T-helper 1 cell (primary cell): ENCODE measurements around the gene DNAH11.
"Not testable (repeated sequence)": the region's sequence is repeated elsewhere in the genome, so short reads cannot be mapped to it uniquely, and the experiment has no call there.

Experiments
- DNase-seq, 5 donors: peaks; one replicate each; pipeline ENCODE4 v3.0.0-alpha.2; 2012 to 2020

Gene DNAH11

DNA sequence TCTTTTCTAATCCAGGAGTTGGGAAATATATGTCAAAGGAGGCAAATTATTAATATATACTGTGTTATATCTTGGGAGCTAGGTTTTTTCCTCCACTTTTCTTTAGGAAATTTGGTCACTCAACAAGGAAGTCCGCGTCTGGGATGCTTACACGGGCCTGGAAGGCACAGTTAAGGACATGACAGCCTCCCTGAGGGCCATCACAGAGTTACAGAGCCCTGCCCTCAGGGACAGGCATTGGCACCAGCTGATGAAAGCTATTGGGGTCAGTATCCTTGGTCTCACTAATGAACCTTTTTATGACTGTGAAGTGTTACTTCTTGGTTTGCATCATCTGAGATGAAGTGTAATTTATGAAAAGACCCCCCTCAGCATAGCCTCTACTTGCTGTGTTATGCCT is 74.7 kb downstream of the DNAH11 start:
- no peak for DNase-seq

GRCh38 chr7:21617916-21618390 is 75.1 kb downstream of the DNAH11 start:
- no peak for DNase-seq

GRCh38 chr7:21618706-21619105 is 75.9 kb downstream of the DNAH11 start:
- DNase-seq = no peak

DNA sequence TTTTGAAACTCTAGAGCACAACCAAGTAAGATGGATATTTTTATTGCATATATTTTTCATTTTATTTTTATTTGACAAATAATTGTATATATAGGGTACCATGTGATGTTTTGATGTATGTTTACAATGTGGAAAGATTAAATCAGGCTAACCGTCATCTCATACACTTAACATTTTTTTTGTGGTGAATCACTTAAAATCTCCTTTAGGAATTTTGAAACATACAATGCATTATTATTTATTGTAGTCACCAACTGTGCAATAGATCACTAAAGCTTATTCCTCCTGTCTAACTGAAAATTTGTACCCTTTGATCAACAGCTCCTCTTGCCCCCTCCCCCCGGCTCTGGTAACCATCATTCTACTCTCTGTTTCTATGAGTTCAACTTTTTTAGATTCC is 77.2 kb downstream of the DNAH11 start:
- DNase-seq = no peak

- DNase-seq = no peak
These were observed 81.5 kb downstream of the DNAH11 start for GRCh38 chr7:21624320-21624719.

GRCh38 chr7:21636694-21637093 is 93.9 kb downstream of the DNAH11 start:
- DNase-seq = no peak

GRCh38 chr7:21639206-21639868 is 96.5 kb downstream of the DNAH11 start:
- no peak for DNase-seq

- DNase-seq = no peak
These were observed 97.3 kb downstream of the DNAH11 start for GRCh38 chr7:21640105-21640504.

GRCh38 chr7:21641546-21641945 is 98.7 kb downstream of the DNAH11 start:
- DNase-seq = no peak

DNA sequence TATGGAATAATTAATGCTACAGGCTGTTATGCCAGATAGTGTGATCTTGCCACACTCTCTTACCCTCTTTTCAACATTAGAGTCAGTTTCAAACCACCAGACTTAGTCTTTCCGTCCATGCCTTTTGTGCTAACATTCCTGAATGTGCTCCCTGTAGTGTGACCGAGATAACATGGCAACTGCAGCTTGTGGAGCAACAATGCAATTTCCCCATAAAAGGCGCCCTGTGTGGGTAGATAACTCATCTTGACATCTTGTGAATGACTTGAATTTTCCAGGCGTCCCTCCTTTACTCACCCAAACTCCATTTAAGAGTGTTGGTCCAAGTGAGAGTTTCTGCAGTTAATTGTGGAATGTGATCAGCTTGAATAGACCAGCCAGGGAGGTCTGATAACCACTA is 99.6 kb downstream of the DNAH11 start:
- no peak for DNase-seq

DNA sequence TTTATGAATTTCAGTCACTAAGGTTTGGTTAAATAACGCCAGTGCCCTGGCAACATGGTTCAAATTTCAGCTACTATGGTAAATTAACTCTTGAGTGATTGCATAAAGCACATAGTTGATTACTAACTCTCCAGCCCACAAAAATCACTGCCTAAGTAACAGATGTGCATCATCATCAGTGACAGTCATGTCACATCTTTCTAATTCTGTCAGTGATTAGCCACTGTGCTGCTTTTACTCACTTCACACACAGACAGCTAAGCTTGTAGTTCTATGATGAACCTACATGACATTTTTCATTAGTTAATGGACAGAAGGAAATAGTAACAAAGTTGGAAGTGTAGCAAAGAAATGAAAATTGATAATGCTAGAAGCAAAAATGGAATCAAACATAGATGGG is 108.9 kb downstream of the DNAH11 start:
- DNase-seq = no peak

DNA sequence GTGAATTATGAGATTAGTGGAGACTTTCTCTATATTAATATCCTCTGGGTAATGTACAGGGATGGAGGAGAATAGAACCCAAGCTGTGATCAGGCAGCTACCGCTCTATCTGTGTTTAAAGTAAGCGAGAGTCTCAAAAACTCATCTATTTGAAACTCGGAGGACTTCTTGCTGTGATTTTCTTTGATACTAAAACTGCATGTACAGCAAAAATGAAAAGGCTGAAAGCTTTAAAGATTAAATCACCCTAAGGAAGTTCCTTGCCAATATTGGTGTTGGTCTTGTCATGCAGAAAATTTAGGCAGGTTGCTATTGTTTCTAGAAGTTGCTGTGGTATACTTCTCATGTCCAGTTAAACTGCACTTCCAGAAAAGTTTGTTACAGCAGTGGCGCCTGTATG is 110.8 kb downstream of the DNAH11 start:
- no peak for DNase-seq

DNA sequence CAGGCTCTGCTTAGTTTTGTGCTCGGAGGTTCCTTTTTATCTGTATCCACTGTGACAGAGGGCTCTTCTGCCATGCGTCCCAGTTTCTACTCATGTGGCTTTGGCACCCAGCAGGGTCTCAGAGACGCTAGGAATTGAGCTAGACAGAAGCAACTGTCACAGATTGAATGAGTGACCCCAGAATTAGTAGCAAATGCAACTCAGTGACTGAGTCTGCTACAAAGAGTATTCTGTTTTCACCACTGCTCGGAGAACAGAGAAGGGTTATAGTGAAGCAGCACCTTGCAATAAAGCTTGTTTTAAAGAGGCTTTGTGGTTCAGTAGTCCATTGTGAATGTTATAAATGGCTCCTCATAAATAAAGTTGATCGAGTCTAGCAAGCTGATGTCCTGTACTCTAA is 113.2 kb downstream of the DNAH11 start:
- no peak for DNase-seq

DNA sequence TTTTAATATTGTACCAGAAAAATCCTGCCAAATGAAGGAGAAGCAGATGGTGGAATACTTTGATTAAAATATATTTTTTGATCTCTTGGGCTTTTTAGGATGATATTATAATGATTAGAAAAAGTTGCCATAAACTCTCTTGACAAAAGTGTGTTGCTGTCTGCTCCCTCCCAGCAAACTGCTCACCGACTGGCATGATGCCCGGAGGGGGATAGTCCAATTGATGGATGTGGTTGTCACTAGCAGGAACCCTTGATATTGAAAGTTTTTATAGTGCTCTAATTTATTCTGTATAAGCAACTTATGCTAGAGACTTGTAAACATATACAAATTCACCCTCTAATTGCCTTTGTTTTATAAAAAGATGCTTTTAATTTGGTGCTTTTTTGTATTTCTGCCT is 114.0 kb downstream of the DNAH11 start:
- no peak for DNase-seq

- DNase-seq = no peak
These were observed 127.7 kb downstream of the DNAH11 start for GRCh38 chr7:21670496-21670895.

DNA sequence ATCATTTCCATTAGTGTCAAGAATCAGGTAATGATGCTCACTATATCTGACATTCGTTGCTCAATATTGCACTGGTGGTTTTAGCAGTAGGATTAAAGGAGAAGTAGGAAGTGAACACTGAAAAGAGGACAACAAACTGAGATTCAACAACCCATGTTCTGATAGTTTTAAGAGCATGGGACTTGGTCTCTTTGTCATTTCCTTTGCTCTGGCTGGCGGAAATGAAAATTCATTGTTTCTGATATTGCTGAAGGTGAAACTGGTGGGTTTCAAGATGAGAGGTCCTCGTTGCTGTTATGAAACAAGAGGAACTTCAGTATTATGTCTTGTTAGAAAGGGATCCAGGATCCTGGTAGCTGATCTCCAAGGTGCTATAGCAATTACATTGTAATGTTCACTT is 129.0 kb downstream of the DNAH11 start:
- DNase-seq = peak in 1 of 5 donors; percentile 46

- no peak for DNase-seq
These were observed 132.4 kb downstream of the DNAH11 start for GRCh38 chr7:21675255-21675654.

DNA sequence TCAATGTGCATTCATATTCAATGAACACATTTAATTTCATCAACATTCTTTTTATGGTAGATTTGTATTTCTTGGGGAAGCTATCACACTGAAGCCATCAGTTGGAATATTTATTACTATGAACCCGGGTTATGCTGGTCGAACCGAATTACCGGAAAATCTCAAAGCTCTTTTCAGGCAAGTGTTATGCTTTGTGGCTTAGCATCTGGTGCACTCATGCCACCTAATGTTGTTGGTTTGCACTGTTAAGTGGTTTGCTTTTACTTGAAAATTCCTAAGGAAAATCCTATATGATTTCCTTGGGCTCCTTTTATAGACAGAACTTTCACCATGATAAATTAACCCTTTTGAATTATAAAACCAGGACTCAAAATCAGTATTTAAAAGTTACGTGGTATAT is 147.9 kb downstream of the DNAH11 start:
- no peak for DNase-seq

DNA sequence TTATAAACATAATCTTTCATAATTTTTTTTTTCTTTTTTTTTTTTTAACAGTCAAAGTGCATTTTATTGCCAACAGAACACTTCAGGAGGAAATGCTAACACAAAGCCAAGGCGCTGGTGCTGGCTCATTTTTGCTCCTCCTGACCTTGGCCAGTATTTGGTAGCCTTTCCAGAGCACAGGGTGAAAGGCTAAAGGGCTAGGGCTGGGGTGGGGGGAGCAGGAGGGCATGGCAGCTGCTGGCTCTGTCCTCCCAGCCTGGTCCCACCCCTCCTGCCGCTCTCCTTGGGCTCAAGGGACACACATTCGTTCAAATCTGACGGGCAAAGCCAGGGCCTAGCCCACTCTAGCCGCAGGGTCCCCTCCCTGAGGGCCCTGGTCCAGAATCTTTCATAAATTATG is 148.3 kb downstream of the DNAH11 start:
- not testable (repeated sequence) for DNase-seq

- DNase-seq = not testable (repeated sequence)
These were observed 157.7 kb downstream of the DNAH11 start for GRCh38 chr7:21700587-21700986.

DNA sequence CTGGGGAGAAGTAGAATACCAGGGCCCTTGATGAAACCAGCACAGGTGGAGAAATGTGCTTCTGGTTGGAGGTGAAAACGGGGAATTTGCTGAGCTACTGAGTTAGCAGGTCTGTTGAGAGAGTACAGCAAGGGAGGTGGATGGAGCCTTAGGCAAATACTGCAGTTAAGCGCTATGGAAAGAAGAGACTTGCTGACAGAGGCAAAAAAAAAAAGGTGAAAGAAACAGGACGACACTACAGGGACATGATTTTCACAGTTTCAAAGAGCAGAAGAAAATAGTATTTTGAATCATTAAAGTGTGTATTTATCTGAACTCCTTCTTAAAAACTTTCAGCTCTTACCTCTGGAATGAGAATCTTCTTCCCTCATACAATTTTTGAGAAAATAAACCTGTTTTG is 159.5 kb downstream of the DNAH11 start:
- no peak for DNase-seq

DNA sequence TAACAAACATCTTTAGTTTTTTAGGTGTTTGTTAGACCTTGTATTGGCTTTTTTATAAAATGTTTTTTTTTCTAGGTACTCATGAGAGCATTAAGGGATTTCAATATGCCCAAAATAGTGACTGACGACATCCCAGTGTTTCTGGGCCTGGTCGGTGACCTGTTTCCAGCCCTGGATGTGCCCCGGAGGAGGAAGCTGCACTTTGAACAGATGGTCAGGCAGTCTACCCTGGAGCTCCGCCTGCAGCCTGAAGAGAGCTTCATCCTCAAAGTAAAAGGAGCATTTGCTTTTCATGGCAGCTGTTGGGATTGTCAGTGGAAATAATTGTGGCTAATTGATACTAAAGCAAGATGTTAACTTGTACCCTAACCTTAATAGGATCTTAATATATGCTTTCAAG is 161.5 kb downstream of the DNAH11 start:
- DNase-seq = no peak

GRCh38 chr7:21706131-21706530 is 163.3 kb downstream of the DNAH11 start:
- no peak for DNase-seq

DNA sequence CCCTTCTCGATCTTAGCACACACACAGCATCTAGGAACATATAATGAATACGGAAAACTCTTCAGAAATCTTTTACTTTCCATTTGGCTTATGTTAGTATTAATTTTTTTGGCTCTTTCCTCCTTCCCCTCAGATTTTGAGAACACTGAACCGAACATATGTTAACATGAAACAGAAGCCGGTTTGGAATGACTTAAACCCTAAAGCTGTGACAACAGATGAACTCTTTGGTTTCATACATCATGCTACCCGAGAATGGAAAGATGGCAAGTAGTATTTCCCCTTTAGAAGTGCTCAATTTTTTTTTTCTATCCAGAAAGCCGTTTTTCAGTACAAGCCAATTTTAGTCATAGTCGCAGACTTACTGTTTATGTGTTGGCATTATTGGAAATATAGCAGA is 164.7 kb downstream of the DNAH11 start:
- DNase-seq = no peak

DNA sequence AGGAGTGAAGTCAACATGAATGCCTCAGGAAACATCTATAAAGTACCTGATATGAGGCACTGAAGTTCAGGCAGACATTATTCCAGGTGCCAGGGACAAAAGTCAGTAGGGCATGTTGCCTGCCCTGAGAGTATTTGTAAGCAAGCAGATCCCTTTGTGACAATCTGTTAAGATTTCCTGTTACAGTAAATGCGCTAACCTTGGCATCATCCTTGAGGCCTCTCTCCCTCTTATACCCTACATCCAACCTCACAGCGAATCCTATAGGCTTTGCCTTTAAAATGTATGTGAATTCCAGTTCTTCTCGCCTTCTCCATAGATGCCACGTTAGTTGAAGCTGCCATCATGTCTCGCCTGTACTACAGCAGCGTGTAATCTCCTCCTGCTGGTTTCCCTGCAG is 165.3 kb downstream of the DNAH11 start:
- no peak for DNase-seq
